GM18511 (cell line): ENCODE data around the gene CYFIP1.

Experiments
- ATAC-seq: cut with Tn5 transposase; IDR thresholded peaks from one replicate; pipeline ENCODE4 v1.9.1; 2021; ENCODE audit warnings: mild to moderate bottlenecking, moderate library complexity; ENCODE audit not compliant: unreplicated experiment

CYFIP1 gene

DNA sequence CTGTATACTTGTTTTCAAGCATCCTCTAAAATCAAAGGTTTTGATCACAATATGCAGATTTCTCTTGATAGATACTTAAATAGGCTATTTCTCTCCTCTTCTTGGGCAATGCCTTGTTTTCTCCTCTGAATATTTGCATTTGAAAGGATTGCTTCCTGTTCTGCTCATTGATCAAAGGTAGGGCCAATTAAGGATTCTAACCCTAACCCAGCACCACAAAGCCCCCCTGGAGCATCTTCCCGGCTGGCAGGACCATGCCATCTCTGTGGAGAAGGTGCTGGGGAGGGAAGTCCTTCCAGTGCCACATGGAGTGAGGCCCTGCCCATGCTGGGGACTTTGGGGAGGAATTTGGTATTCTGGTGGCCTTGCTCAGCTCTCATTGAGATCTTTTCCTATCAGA lies 153.0 kb downstream of the CYFIP1 start:
- no peak for ATAC-seq

DNA sequence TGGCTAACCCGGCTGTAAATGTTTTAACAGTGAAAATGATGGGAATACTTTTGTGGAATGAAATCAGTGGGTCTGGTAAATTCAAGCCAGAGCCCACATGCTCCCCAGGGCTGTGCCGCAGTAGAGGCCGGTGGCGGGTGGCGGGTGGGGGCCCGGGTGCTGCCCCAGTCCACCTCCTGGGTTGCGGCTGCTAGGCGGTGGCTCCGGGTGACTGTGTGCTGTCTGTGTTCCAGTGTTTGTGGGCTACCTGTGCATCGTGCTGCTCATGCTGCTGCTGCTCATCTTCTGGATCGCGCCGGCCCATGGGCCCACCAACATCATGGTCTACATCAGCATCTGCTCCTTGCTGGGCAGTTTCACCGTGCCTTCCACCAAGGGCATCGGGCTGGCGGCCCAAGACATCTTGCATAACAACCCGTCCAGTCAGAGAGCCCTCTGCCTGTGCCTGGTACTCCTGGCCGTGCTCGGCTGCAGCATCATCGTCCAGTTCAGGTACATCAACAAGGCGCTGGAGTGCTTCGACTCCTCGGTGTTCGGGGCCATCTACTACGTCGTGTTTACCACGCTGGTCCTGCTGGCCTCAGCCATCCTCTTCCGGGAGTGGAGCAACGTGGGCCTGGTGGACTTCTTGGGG lies 156.6 kb downstream of the CYFIP1 start:
- ATAC-seq: no peak

DNA sequence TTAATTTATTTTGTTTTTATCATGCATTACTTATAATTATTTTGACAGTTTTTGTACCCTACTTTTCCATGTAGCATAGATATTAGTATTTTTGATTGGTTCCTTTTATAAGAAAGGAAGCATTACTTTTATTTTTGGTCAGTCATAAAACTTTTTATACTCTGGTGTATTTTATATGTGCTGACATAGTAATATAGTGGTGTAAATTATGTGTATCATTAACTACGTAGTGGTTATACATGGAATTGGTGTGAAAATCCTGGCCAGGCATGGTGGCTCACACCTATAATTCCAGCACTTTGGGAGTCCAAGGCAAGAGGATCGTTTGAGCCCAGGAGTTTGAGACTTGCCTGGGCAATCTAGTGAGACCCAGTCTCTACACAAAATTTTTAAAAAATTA lies 160.5 kb downstream of the CYFIP1 start:
- no peak for ATAC-seq
